GM21528 (cell line): ENCODE results near the gene S100A10.

Experiments used
- ATAC-seq: cut with Tn5 transposase; IDR thresholded peaks from one replicate; pipeline ENCODE4 v1.9.1; 2021; ENCODE audit warnings: mild to moderate bottlenecking, moderate library complexity; ENCODE audit not compliant: unreplicated experiment, low FRiP score

The S100A10 gene

DNA sequence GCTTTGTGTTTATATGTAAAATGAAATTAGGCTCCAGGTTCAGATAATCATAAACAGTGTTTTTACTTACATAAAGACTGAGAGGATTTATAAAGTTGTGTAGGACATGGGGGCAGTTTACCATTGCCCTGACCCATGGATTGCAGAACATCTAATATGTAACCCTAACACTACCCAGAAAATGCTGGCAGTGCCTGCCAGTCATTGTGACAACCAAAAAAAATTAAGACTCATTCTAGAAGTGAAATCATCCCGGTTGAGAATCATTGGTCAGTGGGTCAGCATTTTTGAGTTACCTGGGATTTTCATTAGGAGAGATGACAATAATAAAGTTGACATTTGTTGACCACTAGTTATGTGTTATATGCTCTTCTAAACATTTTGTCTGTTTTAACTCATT lies 53.1 kb downstream of the S100A10 start:
- no peak for ATAC-seq

DNA sequence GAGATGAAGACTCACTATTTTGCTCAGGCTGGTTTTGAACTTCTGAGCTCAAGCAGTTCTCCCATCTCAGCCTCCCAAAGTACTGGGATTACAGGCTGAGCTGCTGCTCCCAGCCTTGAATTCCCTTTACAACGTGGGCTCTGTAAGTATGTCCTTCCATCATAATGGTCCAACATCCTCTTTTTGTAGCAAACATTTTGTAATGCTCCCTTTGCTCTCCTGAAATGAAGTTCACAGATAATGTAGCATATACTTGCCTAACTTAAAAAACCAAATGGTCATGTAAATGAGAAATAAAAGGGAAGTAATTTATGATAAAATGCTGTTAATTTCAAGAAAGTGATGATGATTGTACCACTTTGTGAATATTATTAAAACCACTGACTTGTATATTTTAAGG lies 53.9 kb downstream of the S100A10 start:
- ATAC-seq = no peak

DNA sequence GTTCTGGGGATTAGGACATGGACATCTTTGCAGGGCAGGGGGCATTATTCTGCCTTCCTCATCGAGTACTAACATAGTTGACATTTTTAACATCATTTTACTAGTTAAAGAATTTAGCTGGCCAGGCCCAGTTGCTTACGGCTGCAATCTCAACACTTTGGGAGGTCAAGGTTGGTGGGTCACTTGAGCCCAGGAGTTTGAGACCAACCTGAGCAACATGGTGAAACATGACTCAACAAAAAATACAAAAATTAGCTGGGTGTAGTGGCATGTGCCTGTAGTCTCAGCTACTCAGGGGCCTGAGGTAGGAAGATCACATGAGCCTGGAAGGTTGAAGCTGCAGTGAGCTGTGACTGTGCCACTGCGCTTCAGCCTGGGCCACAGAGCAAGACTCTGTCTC lies 54.5 kb downstream of the S100A10 start:
- no peak for ATAC-seq

DNA sequence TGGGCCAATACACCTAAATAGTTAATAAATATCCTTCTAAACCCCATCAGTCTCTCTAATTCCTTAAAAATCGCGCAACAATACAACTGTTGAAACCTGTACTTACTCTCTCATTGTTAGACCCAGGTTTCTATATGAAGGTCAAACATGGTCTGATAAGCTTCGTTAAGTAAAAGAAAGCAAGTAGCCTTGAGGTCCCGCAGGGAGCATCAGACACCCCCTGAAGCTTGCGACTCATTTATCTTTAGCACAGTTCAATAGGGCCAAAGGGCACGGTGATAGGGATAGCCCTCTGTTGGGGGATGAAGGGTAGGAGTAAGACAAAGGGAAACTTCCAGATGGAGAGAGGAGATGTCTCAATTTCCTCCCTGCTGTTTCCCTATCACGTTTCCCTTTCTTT lies 57.0 kb downstream of the S100A10 start:
- no peak for ATAC-seq

DNA sequence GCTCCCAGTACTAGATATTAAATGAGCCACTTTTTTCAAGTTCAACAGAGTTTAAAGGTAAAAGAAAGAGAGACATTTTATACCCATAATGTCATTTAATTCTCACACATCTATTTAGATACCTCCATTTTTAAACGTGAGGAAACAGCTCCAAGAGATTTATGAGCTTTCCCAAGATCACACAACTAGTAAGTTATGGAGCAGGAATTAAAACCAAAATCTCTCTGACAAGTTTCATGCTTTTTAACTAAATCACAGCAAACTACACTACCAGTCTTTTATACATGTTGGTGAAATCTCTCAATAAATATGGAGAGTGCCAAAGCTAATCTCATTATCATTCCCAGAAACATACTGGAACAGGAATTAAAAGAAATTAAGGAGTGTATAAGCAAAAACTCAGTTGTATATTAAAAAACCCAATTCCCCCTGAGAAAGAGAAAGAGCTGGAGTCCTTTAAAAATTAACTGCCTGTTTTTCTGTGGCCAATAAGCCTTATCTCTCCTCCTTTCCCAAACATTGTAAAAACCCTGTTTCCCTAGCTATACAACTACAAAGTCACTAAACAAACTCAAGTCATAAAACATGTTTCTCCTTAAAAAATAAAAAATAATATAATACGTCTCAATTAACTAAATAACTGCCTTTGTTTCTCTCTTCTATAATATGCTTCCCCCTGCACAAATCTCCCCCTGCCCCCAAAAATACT lies 57.6 kb downstream of the S100A10 start:
- no peak for ATAC-seq

DNA sequence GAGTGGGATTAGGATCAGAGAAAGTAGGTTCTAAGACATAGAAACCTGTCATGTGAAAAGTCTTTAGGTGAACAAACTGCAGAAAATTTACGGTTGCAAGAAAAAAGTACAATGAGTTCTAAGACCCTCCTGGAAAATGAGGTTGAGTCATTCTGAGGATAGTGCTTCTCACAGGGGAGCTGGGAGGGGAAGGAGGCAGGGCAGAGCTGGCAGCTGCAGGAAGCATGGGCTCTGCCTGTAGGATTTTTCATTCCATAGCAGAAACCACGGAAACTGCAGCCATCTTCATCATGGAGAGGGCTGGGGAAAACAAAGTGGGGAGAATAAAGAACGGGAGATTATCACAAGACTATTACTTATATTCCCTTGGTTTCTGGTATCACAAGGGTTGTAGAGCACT lies 58.5 kb downstream of the S100A10 start:
- ATAC-seq = no peak

DNA sequence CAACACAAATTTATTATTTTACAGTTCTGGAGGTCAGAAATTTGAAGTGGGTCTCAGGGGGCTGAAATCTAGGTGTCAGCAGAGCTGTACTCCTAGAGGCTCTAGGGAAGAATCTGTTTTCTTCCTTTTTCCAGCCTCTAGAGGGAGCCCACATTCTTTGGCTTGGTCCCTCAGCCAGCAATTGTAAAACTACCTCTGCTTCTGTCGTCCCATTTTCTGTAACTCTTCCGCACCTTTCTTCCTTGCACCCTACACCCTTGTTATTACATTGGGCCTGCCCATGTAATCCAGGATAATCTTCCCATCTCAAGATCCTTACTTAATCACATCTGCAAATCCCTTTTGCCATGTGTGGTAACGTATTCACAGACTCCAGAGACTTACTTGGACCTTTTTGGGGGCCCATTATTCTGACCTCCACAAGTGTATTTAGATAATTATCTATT lies 59.6 kb downstream of the S100A10 start:
- ATAC-seq = no peak
